ENCODE data around the gene CCDC187.

DNA sequence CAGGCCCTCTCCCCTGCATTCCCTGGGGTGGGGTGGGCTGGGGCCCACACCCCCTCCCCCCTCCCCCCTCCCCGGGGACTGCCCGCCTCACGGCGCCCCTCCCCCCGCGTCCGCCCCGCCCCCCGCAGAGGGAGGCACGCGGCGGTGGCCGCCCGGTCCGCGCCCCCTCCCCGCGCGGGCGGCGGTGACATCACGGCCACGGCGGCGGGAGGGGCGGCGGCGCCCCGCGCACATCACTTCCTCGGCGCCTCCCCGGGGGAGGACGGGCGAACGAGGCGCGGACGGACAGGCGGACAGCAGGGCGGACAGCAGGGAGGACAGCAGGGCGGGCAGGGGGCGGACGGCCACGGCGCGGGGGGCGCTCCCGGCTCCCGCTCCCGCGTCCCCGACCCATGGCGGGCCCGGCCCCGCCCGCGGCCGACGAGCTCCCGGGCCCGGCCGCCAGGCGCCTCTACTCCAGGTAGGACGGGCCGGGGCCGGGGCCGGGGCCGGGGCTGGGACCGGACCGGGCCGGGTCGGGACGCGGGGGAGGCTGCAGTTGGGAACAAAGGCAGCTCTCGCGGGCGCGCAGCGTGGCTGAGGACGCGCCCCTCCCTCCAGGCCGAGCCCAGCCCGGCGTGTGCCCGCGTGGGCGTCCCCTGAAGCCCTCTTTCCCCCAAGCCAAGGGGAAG is 23.5 kb upstream of the CCDC187 start, which contains the start of gene GPSM1:
- TF ChIP-seq HDAC2 (IDR thresholded peaks at IDR 0.05; ENCODE audit: borderline replicate concordance in 1 of 2, low read depth in 2 of 2, low read length in 2 of 2), result no peak
- no peak for TF ChIP-seq ASH2L (IDR thresholded peaks at IDR 0.05; ENCODE audit: low read length)
- TF ChIP-seq MAFK (IDR thresholded peaks at IDR 0.05; ENCODE audit: low read depth, low read length), result no peak
- TF ChIP-seq EP300 (IDR thresholded peaks at IDR 0.05; ENCODE audit: borderline replicate concordance in 1 of 2, low read depth in 2 of 2, low read length in 2 of 2), result no peak
- TF ChIP-seq, protein P1, sequence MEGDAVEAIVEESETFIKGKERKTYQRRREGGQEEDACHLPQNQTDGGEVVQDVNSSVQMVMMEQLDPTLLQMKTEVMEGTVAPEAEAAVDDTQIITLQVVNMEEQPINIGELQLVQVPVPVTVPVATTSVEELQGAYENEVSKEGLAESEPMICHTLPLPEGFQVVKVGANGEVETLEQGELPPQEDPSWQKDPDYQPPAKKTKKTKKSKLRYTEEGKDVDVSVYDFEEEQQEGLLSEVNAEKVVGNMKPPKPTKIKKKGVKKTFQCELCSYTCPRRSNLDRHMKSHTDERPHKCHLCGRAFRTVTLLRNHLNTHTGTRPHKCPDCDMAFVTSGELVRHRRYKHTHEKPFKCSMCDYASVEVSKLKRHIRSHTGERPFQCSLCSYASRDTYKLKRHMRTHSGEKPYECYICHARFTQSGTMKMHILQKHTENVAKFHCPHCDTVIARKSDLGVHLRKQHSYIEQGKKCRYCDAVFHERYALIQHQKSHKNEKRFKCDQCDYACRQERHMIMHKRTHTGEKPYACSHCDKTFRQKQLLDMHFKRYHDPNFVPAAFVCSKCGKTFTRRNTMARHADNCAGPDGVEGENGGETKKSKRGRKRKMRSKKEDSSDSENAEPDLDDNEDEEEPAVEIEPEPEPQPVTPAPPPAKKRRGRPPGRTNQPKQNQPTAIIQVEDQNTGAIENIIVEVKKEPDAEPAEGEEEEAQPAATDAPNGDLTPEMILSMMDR (IDR thresholded peaks at IDR 0.05; ENCODE audit: control extremely low read depth in 1 of 3, insufficient read depth in 1 of 3, low read depth in 1 of 3, low read length in 3 of 3), result no peak
- no peak for TF ChIP-seq GABPA (IDR thresholded peaks at IDR 0.05; ENCODE audit: borderline replicate concordance, insufficient read depth, low read length)
- TF ChIP-seq POLR2A (IDR thresholded peaks at IDR 0.05; ENCODE audit: control extremely low read depth in 1 of 2, low read depth in 2 of 2, low read length in 2 of 2), result no peak
- TF ChIP-seq ZNF274 (IDR thresholded peaks at IDR 0.05; ENCODE audit: borderline replicate concordance, extremely low read depth, low read length), result no peak
- peak; percentile 64; the same call in 1 of the 2 replicates for TF ChIP-seq CREB1 (IDR thresholded peaks at IDR 0.05)
- no peak for TF ChIP-seq SP2 (IDR thresholded peaks at IDR 0.05; ENCODE audit: low read length)
- no peak for TF ChIP-seq POLR2AphosphoS5 (IDR thresholded peaks at IDR 0.05; ENCODE audit: low read depth, low read length)
- no peak for TF ChIP-seq CEBPB (IDR thresholded peaks at IDR 0.05; ENCODE audit: low read depth, low read length)
- no peak for TF ChIP-seq KDM1A (IDR thresholded peaks at IDR 0.05; ENCODE audit: borderline replicate concordance, low read length)
- TF ChIP-seq SUZ12 (IDR thresholded peaks at IDR 0.05; ENCODE audit: low read length), result no peak
